Neuronal stem cell (in vitro differentiated cells): Measurements from ENCODE around the gene NR4A1.

Source experiments
- DNase-seq: peaks from one replicate; pipeline ENCODE4 v3.0.0-alpha.2; 2013; ENCODE audit warnings: low spot score
- H2AFZ ChIP-seq: one replicate; pipeline ENCODE4 v1.6.1; 2013; ENCODE audit warnings: mild to moderate bottlenecking, low read length, inconsistent platforms
- H2AK5ac ChIP-seq: 2 replicates; pipeline ENCODE4 v1.6.1; 2013; ENCODE audit warnings: low read depth, mild to moderate bottlenecking, inconsistent platforms, low read length, moderate library complexity, mixed read lengths
- H2BK120ac ChIP-seq: 2 replicates; pipeline ENCODE4 v1.6.1; 2013; ENCODE audit warnings: low read depth, mild to moderate bottlenecking, inconsistent platforms, low read length, moderate library complexity, mixed read lengths
- H2BK12ac ChIP-seq: one replicate; pipeline ENCODE4 v1.6.1; 2013; ENCODE audit warnings: low read length, inconsistent platforms
- H2BK15ac ChIP-seq: 2 replicates; pipeline ENCODE4 v1.6.1; 2013; ENCODE audit warnings: mild to moderate bottlenecking, low read length, inconsistent platforms, mixed read lengths
- H2BK5ac ChIP-seq: one replicate; pipeline ENCODE4 v1.6.1; 2013; ENCODE audit warnings: inconsistent platforms, mild to moderate bottlenecking, low read length, moderate library complexity
- H3K14ac ChIP-seq: one replicate; pipeline ENCODE4 v1.6.1; 2013; ENCODE audit warnings: low read length, inconsistent platforms
- H3K18ac ChIP-seq: 2 replicates; pipeline ENCODE4 v1.6.1; 2013; ENCODE audit warnings: low read length, inconsistent platforms
- H3K23ac ChIP-seq: 2 replicates; pipeline ENCODE4 v1.6.1; 2013; ENCODE audit warnings: low read depth, mild to moderate bottlenecking, mixed read lengths, low read length, inconsistent platforms; ENCODE audit not compliant: poor library complexity
- H3K27ac ChIP-seq: replicated peaks from 3 replicates; pipeline ENCODE4 v1.5.1; 2013; ENCODE audit warnings: low read length, inconsistent platforms
- H3K27me3 ChIP-seq, 3 experiments: 2 replicates each; pipeline ENCODE4 v1.6.1; 2013; ENCODE audit warnings: low read length in 3 of 3, mild to moderate bottlenecking in 2 of 3, inconsistent platforms in 1 of 3, low read depth in 1 of 3, mixed read lengths in 1 of 3, moderate library complexity in 1 of 3; ENCODE audit not compliant: control insufficient read depth in 3 of 3, insufficient read depth in 3 of 3
- H3K36me3 ChIP-seq, 2 donors: replicated peaks in 1 of 2; 2 replicates each; pipeline ENCODE4 v1.6.1; 2013; ENCODE audit warnings: low read length in 2 of 2; ENCODE audit not compliant: control insufficient read depth in 2 of 2, insufficient read depth in 2 of 2
- H3K4ac ChIP-seq: 2 replicates; pipeline ENCODE4 v1.6.1; 2013; ENCODE audit warnings: inconsistent platforms, mild to moderate bottlenecking, low read length, moderate library complexity
- H3K4me1 ChIP-seq, 2 donors: 1 replicate in 1 of 2; 2 replicates in 1 of 2; pipeline ENCODE4 v1.6.1; 2013; ENCODE audit warnings: low read length in 2 of 2, low read depth in 1 of 2; ENCODE audit not compliant: control insufficient read depth in 2 of 2, insufficient read depth in 1 of 2
- H3K4me2 ChIP-seq: one replicate; pipeline ENCODE4 v1.6.1; 2013; ENCODE audit warnings: mild to moderate bottlenecking, low read length, inconsistent platforms; ENCODE audit not compliant: insufficient read depth, poor library complexity, severe bottlenecking
- H3K4me3 ChIP-seq, 2 donors: 2 replicates each; pipeline ENCODE4 v1.5.1; 2013; ENCODE audit warnings: low read length in 2 of 2, mild to moderate bottlenecking in 2 of 2, inconsistent platforms in 1 of 2, moderate library complexity in 1 of 2
- H3K79me1 ChIP-seq: one replicate; pipeline ENCODE4 v1.6.1; 2013; ENCODE audit warnings: low read depth, mild to moderate bottlenecking, inconsistent platforms, low read length, moderate library complexity
- H3K9ac ChIP-seq: one replicate; pipeline ENCODE4 v1.6.1; 2013; ENCODE audit warnings: mild to moderate bottlenecking, low read depth, low read length, inconsistent platforms; ENCODE audit not compliant: poor library complexity
- H3K9me3 ChIP-seq, 2 donors: replicated peaks in 1 of 2; 2 replicates each; pipeline versions ENCODE3 to v1.6.1; 2013; ENCODE audit warnings: low read length in 2 of 2, mild to moderate bottlenecking in 2 of 2, inconsistent platforms in 1 of 2, low read depth in 1 of 2, mixed read lengths in 1 of 2, moderate library complexity in 1 of 2; ENCODE audit not compliant: control insufficient read depth in 2 of 2, insufficient read depth in 1 of 2
- H4K8ac ChIP-seq: one replicate; pipeline ENCODE4 v1.6.1; 2013; ENCODE audit warnings: low read depth, mild to moderate bottlenecking, inconsistent platforms, low read length, moderate library complexity
- H4K91ac ChIP-seq: one replicate; pipeline ENCODE4 v1.6.1; 2013; ENCODE audit warnings: low read length, low read depth, mild to moderate bottlenecking, inconsistent platforms; ENCODE audit not compliant: poor library complexity
- WGBS, 2 donors: extraction: QIAGEN DNeasy Blood & Tissue Kit; methylation state at CpG; one replicate each; pipeline ENCODE4 v1.1.7; 2013; ENCODE audit warnings: missing lambda C conversion rate in 2 of 2, mixed read lengths in 1 of 2; ENCODE audit not compliant: insufficient read length in 2 of 2, insufficient replicate concordance in 1 of 2; ENCODE audit errors: extremely low coverage in 2 of 2; 5-methylcytosine and 5-hydroxymethylcytosine counted together

NR4A1 gene

DNA sequence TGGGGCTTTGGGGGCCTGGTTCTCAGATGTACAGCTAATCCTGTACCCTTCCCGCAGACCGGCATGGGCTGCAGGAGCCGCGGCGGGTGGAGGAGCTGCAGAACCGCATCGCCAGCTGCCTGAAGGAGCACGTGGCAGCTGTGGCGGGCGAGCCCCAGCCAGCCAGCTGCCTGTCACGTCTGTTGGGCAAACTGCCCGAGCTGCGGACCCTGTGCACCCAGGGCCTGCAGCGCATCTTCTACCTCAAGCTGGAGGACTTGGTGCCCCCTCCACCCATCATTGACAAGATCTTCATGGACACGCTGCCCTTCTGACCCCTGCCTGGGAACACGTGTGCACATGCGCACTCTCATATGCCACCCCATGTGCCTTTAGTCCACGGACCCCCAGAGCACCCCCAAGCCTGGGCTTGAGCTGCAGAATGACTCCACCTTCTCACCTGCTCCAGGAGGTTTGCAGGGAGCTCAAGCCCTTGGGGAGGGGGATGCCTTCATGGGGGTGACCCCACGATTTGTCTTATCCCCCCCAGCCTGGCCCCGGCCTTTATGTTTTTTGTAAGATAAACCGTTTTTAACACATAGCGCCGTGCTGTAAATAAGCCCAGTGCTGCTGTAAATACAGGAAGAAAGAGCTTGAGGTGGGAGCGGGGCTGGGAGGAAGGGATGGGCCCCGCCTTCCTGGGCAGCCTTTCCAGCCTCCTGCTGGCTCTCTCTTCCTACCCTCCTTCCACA lies 7.6 kb downstream of the NR4A1 start:
- H3K18ac ChIP-seq, result peak overlapping the region; percentile 17
- no peak overlapping the region for H4K91ac ChIP-seq
- no peak overlapping the region for H2BK12ac ChIP-seq
- no peak overlapping the region for H2AK5ac ChIP-seq
- H3K4ac ChIP-seq, result no peak overlapping the region
- no peaks in the 10 kb centered on the region for H3K27me3 ChIP-seq
- H2BK5ac ChIP-seq, result no peak overlapping the region
- peaks cover 33 to 46% of the 10 kb centered on the region in 2 donors for H3K36me3 ChIP-seq
- peaks cover 0 to 2% of the 10 kb centered on the region in 2 donors for H3K9me3 ChIP-seq
- no peak overlapping the region for H3K14ac ChIP-seq
- H3K23ac ChIP-seq, result no peak overlapping the region
- WGBS, 2 donors, result no CpG with 5 or more reads among the region's 25 CpGs
- no peak overlapping the region for H4K8ac ChIP-seq
- H3K4me3 ChIP-seq, result no peak overlapping the region
- H3K27ac ChIP-seq, result no peak overlapping the region
- H3K9ac ChIP-seq, result peak overlapping the region; percentile 60
- H2BK15ac ChIP-seq, result no peak overlapping the region
- peaks cover 3% of the 10 kb centered on the region for H3K79me1 ChIP-seq
- H2AFZ ChIP-seq, result no peak overlapping the region
- no peak overlapping the region for H2BK120ac ChIP-seq
- H3K4me1 ChIP-seq, result peaks cover 0 to 8% of the 10 kb centered on the region in 2 donors
- DNase-seq, result no peak
- H3K4me2 ChIP-seq, result no peak overlapping the region

DNA sequence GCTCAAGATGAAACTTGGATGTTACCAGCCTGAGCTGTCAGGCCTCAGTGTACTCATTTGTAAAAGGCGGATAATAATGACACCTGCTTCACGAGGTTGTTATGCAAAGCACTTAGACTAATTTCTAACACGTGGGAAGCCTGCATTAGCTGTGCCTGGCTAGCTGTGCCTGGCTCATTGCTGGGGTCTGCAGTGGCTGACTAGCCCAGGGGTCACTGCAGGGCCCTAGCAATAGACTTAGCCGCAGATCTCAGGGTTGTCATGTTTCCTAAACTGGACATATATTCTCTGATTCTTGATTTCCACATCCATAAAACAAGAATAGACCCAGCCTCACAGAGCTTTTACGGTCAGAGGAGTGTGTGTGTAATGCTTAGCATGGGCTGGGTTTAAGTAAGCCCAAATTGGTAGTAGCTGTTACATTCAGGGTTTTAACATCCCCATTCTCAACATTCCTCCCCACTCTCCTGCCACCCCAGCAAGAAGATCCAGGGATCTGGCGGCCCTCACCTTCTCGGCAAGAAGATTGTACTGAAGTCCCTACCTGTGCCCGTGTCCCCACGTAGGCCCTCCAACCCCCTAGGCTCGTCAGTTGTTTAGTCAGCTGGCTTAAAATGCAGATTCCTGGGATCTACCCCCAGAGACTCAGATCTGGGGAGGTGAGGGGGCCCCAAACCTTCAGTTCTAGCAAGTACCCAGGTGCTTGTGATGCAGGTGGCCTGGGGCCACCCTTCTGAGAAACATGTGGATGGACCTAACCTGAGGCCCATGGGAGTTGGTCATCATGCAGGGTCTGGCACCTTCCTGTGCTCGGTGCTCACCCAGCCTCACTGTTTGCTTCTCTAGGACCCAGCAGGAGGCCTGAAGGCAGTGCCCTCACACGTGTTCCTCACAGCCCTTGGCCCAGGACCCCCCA lies 8.6 kb downstream of the NR4A1 start:
- Histone ChIP-seq H2AFZ (no peak overlapping the region), H2BK15ac (peak overlapping the region; percentile 97), H2BK12ac (peak overlapping the region; percentile 98), H3K36me3 (peaks cover 30 to 37% of the 10 kb centered on the region in 2 donors), H3K9ac (no peak overlapping the region), H3K4me3 (no peak overlapping the region), H3K4me1 (peaks cover 0 to 8% of the 10 kb centered on the region in 2 donors), H2BK5ac (peak overlapping the region; percentile 98), H2AK5ac (peak overlapping the region; percentile 96), H4K91ac (peak overlapping the region; percentile 72), H3K23ac (no peak overlapping the region), H3K9me3 (peaks cover 0 to 2% of the 10 kb centered on the region in 2 donors), H3K14ac (no peak overlapping the region), H3K79me1 (peaks cover 3% of the 10 kb centered on the region), H2BK120ac (peak overlapping the region; percentile 93), H3K4me2 (no peak overlapping the region), H3K4ac (no peak overlapping the region), H3K27ac (no peak overlapping the region), H3K27me3 (no peaks in the 10 kb centered on the region), H4K8ac (no peak overlapping the region), H3K18ac (peak overlapping the region; percentile 95)
- no peak for DNase-seq
- no CpG with 5 or more reads among the region's 12 CpGs for WGBS, 2 donors

DNA sequence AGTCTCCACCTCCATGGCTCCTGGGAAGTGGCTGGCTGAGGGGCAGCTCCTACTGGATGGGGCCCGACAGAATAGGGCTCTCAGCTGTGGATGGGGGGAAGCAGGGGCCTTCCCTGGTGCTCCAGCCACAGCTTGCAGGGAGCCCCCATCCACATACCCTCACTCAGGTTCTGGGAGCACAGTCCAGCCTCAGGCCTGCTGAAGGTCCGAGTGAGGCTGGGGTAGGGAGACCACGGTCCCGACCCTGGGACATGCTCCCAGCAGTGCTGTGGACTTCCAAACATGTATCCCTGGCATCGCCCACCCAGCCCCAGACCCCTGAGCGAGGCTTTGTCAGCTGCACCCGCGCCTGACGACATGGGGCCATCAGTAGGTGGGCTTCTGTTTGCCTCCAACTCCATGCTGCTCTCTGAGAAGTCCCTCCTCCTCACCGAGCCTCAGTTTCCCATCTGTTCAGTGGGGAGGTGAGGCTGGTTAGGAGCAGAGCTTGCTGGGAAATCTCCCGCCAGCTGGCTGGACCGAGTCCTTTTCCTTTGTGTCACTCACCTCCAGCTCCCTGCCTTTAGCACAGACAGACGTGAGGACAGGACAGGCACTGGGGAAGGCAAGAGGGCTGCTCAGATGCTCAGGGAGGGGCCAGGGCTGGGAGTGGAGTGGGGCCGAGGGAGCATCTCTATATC lies 9.4 kb downstream of the NR4A1 start:
- Histone ChIP-seq H3K4me1 (peaks cover 0 to 8% of the 10 kb centered on the region in 2 donors), H2BK12ac (peak overlapping the region; percentile 98), H2BK5ac (peak overlapping the region; percentile 98), H3K27me3 (peaks cover 0 to 6% (median 0%) of the 10 kb centered on the region in 3 experiments), H4K8ac (peak overlapping the region; percentile 99), H2BK15ac (peak overlapping the region; percentile 97), H3K36me3 (peaks cover 25 to 30% of the 10 kb centered on the region in 2 donors), H3K79me1 (peaks cover 3% of the 10 kb centered on the region), H3K9me3 (peaks cover 0 to 2% of the 10 kb centered on the region in 2 donors), H3K9ac (peak overlapping the region; percentile 60), H2AFZ (no peak overlapping the region), H3K4me2 (no peak overlapping the region), H3K23ac (peak overlapping the region; percentile 55), H3K18ac (peak overlapping the region; percentile 95), H4K91ac (peak overlapping the region; percentile 72), H2AK5ac (peak overlapping the region; percentile 96), H3K27ac (no peak overlapping the region), H2BK120ac (peak overlapping the region; percentile 93), H3K4ac (peak overlapping the region; percentile 76), H3K14ac (no peak overlapping the region), H3K4me3 (no peak overlapping the region)
- DNase-seq, result no peak
- no CpG with 5 or more reads among the region's 14 CpGs for WGBS, 2 donors
